Measurements from ENCODE around the gene MAN2A1.

The MAN2A1 gene

GRCh38 chr5:109709225-109709624 is 19.5 kb downstream of the MAN2A1 start:
- DNase-seq: no peak

- no peak for DNase-seq
Observed at GRCh38 chr5:109711673-109712072, 21.9 kb downstream of the MAN2A1 start.

- DNase-seq: no peak
Observed at GRCh38 chr5:109713453-109713852, 23.7 kb downstream of the MAN2A1 start.

- no peak for DNase-seq
Observed at GRCh38 chr5:109714592-109714991, 24.9 kb downstream of the MAN2A1 start.

- DNase-seq: no peak
Observed at GRCh38 chr5:109718216-109718615, 28.5 kb downstream of the MAN2A1 start.

- DNase-seq: no peak
Observed at GRCh38 chr5:109718632-109719031, 28.9 kb downstream of the MAN2A1 start.

GRCh38 chr5:109719978-109720377 is 30.3 kb downstream of the MAN2A1 start:
- DNase-seq: no peak

GRCh38 chr5:109721741-109722140 is 32.0 kb downstream of the MAN2A1 start:
- DNase-seq: no peak

- no peak for DNase-seq
Observed at GRCh38 chr5:109723606-109724005, 33.9 kb downstream of the MAN2A1 start.

- no peak for DNase-seq
Observed at GRCh38 chr5:109725135-109725534, 35.4 kb downstream of the MAN2A1 start.

GRCh38 chr5:109739741-109740728 is 50.3 kb downstream of the MAN2A1 start:
- DNase-seq: no peak

- no peak for DNase-seq
Observed at GRCh38 chr5:109740966-109741365, 51.2 kb downstream of the MAN2A1 start.

- DNase-seq: no peak
Observed at GRCh38 chr5:109741390-109741789, 51.7 kb downstream of the MAN2A1 start.

GRCh38 chr5:109743041-109743531 is 53.4 kb downstream of the MAN2A1 start:
- no peak for DNase-seq

- DNase-seq: no peak
Observed at GRCh38 chr5:109743770-109744212, 54.1 kb downstream of the MAN2A1 start.

- DNase-seq: no peak
Observed at GRCh38 chr5:109744261-109744660, 54.5 kb downstream of the MAN2A1 start.

- no peak for DNase-seq
Observed at GRCh38 chr5:109748546-109748945, 58.8 kb downstream of the MAN2A1 start.

- DNase-seq: no peak
Observed at GRCh38 chr5:109750463-109750862, 60.7 kb downstream of the MAN2A1 start.

- DNase-seq: no peak
Observed at GRCh38 chr5:109753279-109753678, 63.6 kb downstream of the MAN2A1 start.

GRCh38 chr5:109754319-109754718 is 64.6 kb downstream of the MAN2A1 start:
- no peak for DNase-seq

GRCh38 chr5:109755761-109756160 is 66.0 kb downstream of the MAN2A1 start:
- no peak for DNase-seq

- no peak for DNase-seq
Observed at GRCh38 chr5:109756543-109757185, 66.9 kb downstream of the MAN2A1 start.

GRCh38 chr5:109757490-109757889 is 67.8 kb downstream of the MAN2A1 start:
- no peak for DNase-seq

- DNase-seq: no peak
Observed at GRCh38 chr5:109759306-109759705, 69.6 kb downstream of the MAN2A1 start.

Data from activated CD8-positive, alpha-beta memory T cell treated with anti-CD3 and anti-CD28 coated beads, Interleukin-2, amount 50 U/mL, for 4 hours (primary cell).